ENCODE results near the gene CYP2C9.

CYP2C9 gene

DNA sequence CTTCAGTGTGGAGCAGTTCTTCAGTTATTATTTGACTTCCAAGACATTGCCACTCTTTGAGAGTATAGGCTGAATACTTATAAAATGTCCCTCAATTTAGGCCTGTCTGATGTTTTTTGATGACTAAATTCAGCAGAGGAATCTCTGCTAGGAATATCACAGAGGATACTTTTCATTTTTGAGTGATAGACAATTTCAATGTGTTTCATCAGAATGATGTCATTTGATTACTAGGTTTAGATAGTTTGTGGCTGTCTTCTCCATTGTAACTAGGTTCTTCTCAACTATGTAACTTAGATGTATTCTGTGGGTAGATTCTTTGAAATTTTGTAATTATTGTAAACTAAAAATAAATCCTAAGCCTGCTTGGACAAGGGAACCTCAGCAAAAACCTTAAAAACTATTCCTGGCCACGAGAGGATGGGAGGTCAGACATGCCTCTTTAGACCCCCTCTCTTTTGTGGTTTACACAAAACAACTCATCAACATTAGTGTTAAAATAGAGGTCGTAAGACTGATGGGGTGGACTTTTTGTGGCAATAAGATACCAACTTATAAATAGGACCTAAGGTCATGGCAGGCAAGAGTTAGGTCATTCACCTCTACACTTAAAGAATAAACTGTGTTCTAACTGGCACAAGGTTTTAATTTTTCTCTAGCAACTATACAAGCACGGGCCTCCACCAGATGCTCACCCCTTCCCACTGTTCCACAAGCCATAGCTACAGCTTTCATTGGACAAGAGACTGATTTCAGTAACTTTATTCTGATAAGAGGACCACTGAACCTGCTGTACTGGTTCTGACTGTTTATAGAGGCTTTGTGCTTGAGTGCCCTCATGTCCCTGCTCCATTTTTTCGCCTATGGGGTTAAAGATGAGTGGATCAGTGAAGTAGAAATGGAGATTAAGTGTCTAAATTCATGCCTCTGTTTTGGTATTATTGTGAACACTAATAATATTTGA lies 97.2 kb downstream of the CYP2C9 start:
- no peak for DNase-seq (ENCODE audit: low read depth)
- no peak overlapping the region for H3K4me3 ChIP-seq (ENCODE audit: low read depth, low read length)

DNA sequence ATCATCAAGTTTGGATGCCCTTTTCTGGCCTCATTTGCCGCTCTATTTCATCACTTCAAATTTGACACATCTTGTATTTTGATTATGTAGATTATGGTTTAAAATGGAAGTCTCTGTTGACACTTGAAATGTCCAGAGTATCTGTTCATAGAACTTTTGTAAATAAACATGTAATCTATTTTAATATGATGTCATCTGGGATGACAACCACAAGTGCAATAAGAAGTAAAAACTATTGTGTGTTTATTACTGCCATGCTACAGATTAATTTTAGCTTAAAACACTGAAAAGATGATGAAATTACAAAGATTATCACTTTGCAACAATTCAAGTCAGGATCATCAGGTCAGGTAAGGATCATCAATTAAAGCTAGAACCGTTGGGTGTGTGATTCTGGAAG lies 100.8 kb downstream of the CYP2C9 start:
- no peak overlapping the region for H3K4me3 ChIP-seq (ENCODE audit: low read depth, low read length)
- DNase-seq (ENCODE audit: low read depth) = no peak

Measured in skeletal muscle cell (primary cell).